H1 (cell line): Measurements from ENCODE around the gene SERPINA1. TPM values are rescaled to one million over a fixed set of nuclear protein-coding genes. Genes with fewer than 3 reads are reported as not detected.
A peak's percentile ranks its signal among the peaks of the same experiment; 100 is the strongest.

ENCODE experiments used
- CTCF ChIA-PET: fragments of 300-600 bp; sonication (Branson Sonifier 250); formaldehyde crosslinking; loops from one replicate; lab custom pipeline; 2021; ENCODE audit not compliant: partially characterized antibody; lab: Charles Lee
- POLR2A ChIA-PET: fragments of 300-600 bp; sonication (Branson Sonifier 250); formaldehyde crosslinking; loops from one replicate; lab custom pipeline; 2021; ENCODE audit warnings: inconsistent platforms; ENCODE audit not compliant: partially characterized antibody; lab: Charles Lee
- DNase-seq, 2 experiments: peaks; one replicate each; pipeline versions ENCODE4 v3.0.0 to v3.0.0-alpha.2; 2010 to 2022; ENCODE audit warnings: low spot score in 2 of 2, low read depth in 1 of 2, mixed read lengths in 1 of 2
- FAIRE-seq: peaks from 2 replicates; lab custom pipeline; 2011; peaks lifted over from hg19 to GRCh38; lab: Jason Lieb, UNC
- H2AFZ ChIP-seq: 2 replicates; pipeline ENCODE4 v1.8.1; 2012; ENCODE audit warnings: low read length, inconsistent platforms
- H2AK5ac ChIP-seq: 2 replicates; pipeline ENCODE4 v1.6.1; 2013; ENCODE audit warnings: low read depth, low read length
- H2BK120ac ChIP-seq: replicated peaks from 2 replicates; pipeline ENCODE3; 2013; ENCODE audit warnings: low read depth, low read length, inconsistent platforms
- H2BK12ac ChIP-seq: 2 replicates; pipeline ENCODE4 v1.6.1; 2013; ENCODE audit warnings: low read depth, low read length
- H2BK15ac ChIP-seq: 2 replicates; pipeline ENCODE4 v1.6.1; 2013; ENCODE audit warnings: low read length
- H2BK20ac ChIP-seq: 2 replicates; pipeline ENCODE4 v1.6.1; 2013; ENCODE audit warnings: low read length
- H2BK5ac ChIP-seq: 2 replicates; pipeline ENCODE4 v1.6.1; 2013; ENCODE audit warnings: low read depth, low read length
- H3K14ac ChIP-seq: 2 replicates; pipeline ENCODE4 v1.6.1; 2013; ENCODE audit warnings: inconsistent platforms; ENCODE audit not compliant: insufficient read length
- H3K18ac ChIP-seq: 2 replicates; pipeline ENCODE4 v1.6.1; 2013; ENCODE audit warnings: low read length; ENCODE audit errors: extremely low read depth
- H3K23ac ChIP-seq: 2 replicates; pipeline ENCODE4 v1.6.1; 2013; ENCODE audit warnings: inconsistent platforms; ENCODE audit not compliant: insufficient read length
- H3K23me2 ChIP-seq: 2 replicates; pipeline ENCODE4 v1.6.1; 2013; ENCODE audit warnings: low read depth, low read length
- H3K27ac ChIP-seq: 2 replicates; pipeline ENCODE4 v1.6.1; 2011; ENCODE audit warnings: low read depth, low read length, inconsistent platforms
- H3K27me3 ChIP-seq, 4 experiments: replicated peaks in 1 of 4; 1 replicate in 1 of 4; 2 replicates in 3 of 4; pipeline versions ENCODE4 v1.6.1 to v1.8.1; 2011 to 2013; ENCODE audit warnings: low read length in 3 of 4, mild to moderate bottlenecking in 3 of 4, inconsistent platforms in 2 of 4, mixed read lengths in 2 of 4, moderate library complexity in 1 of 4; ENCODE audit not compliant: control insufficient read depth in 3 of 4, insufficient read depth in 3 of 4; ENCODE audit errors: extremely low read depth in 1 of 4
- H3K36me3 ChIP-seq, 4 experiments: 2 replicates each; pipeline versions ENCODE4 v1.6.1 to v1.8.1; 2011 to 2013; ENCODE audit warnings: mild to moderate bottlenecking in 4 of 4, low read length in 3 of 4, moderate library complexity in 2 of 4, control low read depth in 1 of 4, inconsistent platforms in 1 of 4; ENCODE audit not compliant: insufficient read depth in 4 of 4, control insufficient read depth in 2 of 4
- H3K4ac ChIP-seq: replicated peaks from 2 replicates; pipeline ENCODE3; 2013; ENCODE audit warnings: low read length, low read depth, mixed read lengths, inconsistent platforms; ENCODE audit not compliant: insufficient read length
- H3K4me1 ChIP-seq, 4 experiments: replicated peaks in 1 of 4; 1 replicate in 1 of 4; 2 replicates in 3 of 4; pipeline versions ENCODE4 v1.6.1 to v1.8.1; 2011 to 2013; ENCODE audit warnings: low read length in 3 of 4, inconsistent platforms in 2 of 4, mixed read lengths in 1 of 4; ENCODE audit not compliant: insufficient read depth in 4 of 4, control insufficient read depth in 3 of 4
- H3K4me2 ChIP-seq, 2 experiments: 2 replicates each; pipeline versions ENCODE4 v1.6.1 to v1.8.1; 2011 to 2013; ENCODE audit warnings: low read depth in 2 of 2, low read length in 2 of 2, control low read depth in 1 of 2, inconsistent platforms in 1 of 2, mild to moderate bottlenecking in 1 of 2; ENCODE audit not compliant: insufficient read depth in 1 of 2
- H3K4me3 ChIP-seq, 4 experiments: fragments of 200-600, 300-600 bp in 1 of 4; sonication (generic), shearing (Covaris generic), sonication (Bioruptor Twin) in 1 of 4; 2 replicates each; pipeline versions ENCODE4 v1.5.1 to v1.8.1; 2011 to 2016; ENCODE audit warnings: low read length in 4 of 4, low read depth in 3 of 4, control low read depth in 2 of 4, inconsistent platforms in 2 of 4, mild to moderate bottlenecking in 2 of 4, mixed read lengths in 1 of 4, moderate library complexity in 1 of 4; ENCODE audit not compliant: insufficient read depth in 2 of 4; ENCODE audit errors: extremely low read depth in 1 of 4
- H3K56ac ChIP-seq: replicated peaks from 2 replicates; pipeline ENCODE3; 2013; ENCODE audit warnings: low read depth, mild to moderate bottlenecking, mixed read lengths, low read length, inconsistent platforms; ENCODE audit not compliant: insufficient read length
- H3K79me1 ChIP-seq: 2 replicates; pipeline ENCODE4 v1.6.1; 2013; ENCODE audit warnings: low read depth, low read length, control low read depth
- H3K79me2 ChIP-seq, 2 experiments: 2 replicates each; pipeline versions ENCODE4 v1.6.1 to v1.8.1; 2012 to 2013; ENCODE audit warnings: low read length in 2 of 2, mild to moderate bottlenecking in 2 of 2, inconsistent platforms in 1 of 2; ENCODE audit not compliant: insufficient read depth in 2 of 2, control insufficient read depth in 1 of 2
- H3K9ac ChIP-seq, 4 experiments: replicated peaks in 1 of 4; 1 replicate in 1 of 4; 2 replicates in 3 of 4; pipeline versions ENCODE4 v1.6.1 to v1.8.1; 2011 to 2013; ENCODE audit warnings: low read depth in 3 of 4, low read length in 3 of 4, control low read depth in 2 of 4, mild to moderate bottlenecking in 2 of 4, moderate library complexity in 2 of 4, inconsistent platforms in 1 of 4; ENCODE audit errors: extremely low read depth in 1 of 4
- H3K9me3 ChIP-seq, 2 experiments: 2 replicates each; pipeline versions ENCODE4 v1.6.1 to v1.8.1; 2012 to 2013; ENCODE audit warnings: mild to moderate bottlenecking in 2 of 2, moderate library complexity in 2 of 2, control low read depth in 1 of 2, inconsistent platforms in 1 of 2, low read depth in 1 of 2, low read length in 1 of 2, mixed read lengths in 1 of 2; ENCODE audit not compliant: insufficient read depth in 2 of 2
- H4K20me1 ChIP-seq, 2 experiments: replicated peaks in 1 of 2; 2 replicates each; pipeline versions ENCODE3 to v1.8.1; 2011 to 2013; ENCODE audit warnings: inconsistent platforms in 2 of 2, low read length in 2 of 2, mild to moderate bottlenecking in 1 of 2; ENCODE audit not compliant: insufficient read depth in 2 of 2, control insufficient read depth in 1 of 2
- H4K5ac ChIP-seq: 2 replicates; pipeline ENCODE4 v1.6.1; 2013; ENCODE audit warnings: low read length, low read depth, mixed read lengths, inconsistent platforms; ENCODE audit not compliant: insufficient read length
- H4K8ac ChIP-seq: 2 replicates; pipeline ENCODE4 v1.8.0; 2013; ENCODE audit warnings: mild to moderate bottlenecking, moderate library complexity, low read length, inconsistent platforms; ENCODE audit not compliant: insufficient read depth; ENCODE audit errors: extremely low read depth
- H4K91ac ChIP-seq: replicated peaks from 2 replicates; pipeline ENCODE3; 2013; ENCODE audit warnings: low read length, mixed read lengths, inconsistent platforms; ENCODE audit not compliant: insufficient read length
- BACH1 ChIP-seq: IDR thresholded peaks from 2 replicates; pipeline ENCODE4 v1.6.1; 2012; ENCODE audit warnings: low read length, improper control_type of control experiment
- EZH2 ChIP-seq: fragments of 200-600 bp; sonication (generic); IDR thresholded peaks from 2 replicates; pipeline ENCODE4 v1.7.1; 2012; ENCODE audit warnings: low read depth, mild to moderate bottlenecking, moderate library complexity, low read length, inconsistent platforms; ENCODE audit not compliant: severe bottlenecking
- MAFK ChIP-seq: IDR thresholded peaks from 2 replicates; pipeline ENCODE4 v1.6.1; 2012; ENCODE audit warnings: low read depth, mild to moderate bottlenecking, improper control_type of control experiment, low read length
- SP4 ChIP-seq: IDR thresholded peaks from 2 replicates; pipeline ENCODE4 v1.6.1; 2012; ENCODE audit warnings: low read length, inconsistent platforms
- polyA plus RNA-seq, 7 experiments: library from polyadenylated mRNA; depleted of rRNA in 3 of 7; stranded (reverse) in 5 of 7; unstranded in 2 of 7; fragments of >200 nt in 5 of 7; fragments of 200-250 nt in 2 of 7; gene quantifications; 1 replicate in 5 of 7; 2 replicates in 1 of 7; 4 replicates in 1 of 7; pipeline versions ENCODE4 v1.2.1 to v1.2.3, GENCODE V29; 2011 to 2013; ENCODE audit warnings: missing spikeins in 2 of 7, mixed read lengths in 2 of 7
- total RNA-seq: library from RNA; stranded (reverse); fragmentation: NEBNext Ultra II Directional; extraction: Animal tissue kit (Norgen Biotek cat#: 25700); gene quantifications from 2 replicates; pipeline ENCODE4 v1.2.1, GENCODE V29; 2021

Gene SERPINA1
- total and polyA plus RNA-seq, 2 of the 8 experiments (the other 6 are each of a cell fraction or from before 2014, with no cell fraction given), result 0.08 TPM; not detected in 1

DNA sequence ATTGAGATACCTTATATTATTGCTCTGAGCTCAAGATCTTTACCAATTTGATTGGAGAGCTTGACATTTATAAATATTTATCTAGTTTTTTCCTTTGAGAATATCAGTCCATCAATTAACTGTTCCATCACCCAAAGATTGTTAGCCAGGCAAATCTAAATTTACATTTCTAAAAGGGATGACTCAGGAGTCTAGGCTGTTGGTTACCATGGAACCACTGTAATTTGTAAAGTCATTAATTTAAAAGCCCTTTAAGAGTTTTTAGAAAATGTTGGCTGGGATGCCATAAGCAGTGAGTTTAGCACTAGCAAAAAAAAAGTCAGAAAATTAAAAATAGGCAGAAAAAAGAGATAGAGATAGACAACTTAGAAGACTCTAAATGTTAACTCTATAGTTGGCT is 19.5 kb upstream of the SERPINA1 start:
- H2AK5ac ChIP-seq, result no peak overlapping the region
- DNase-seq, result no peak
- H3K9me3 ChIP-seq, result peaks cover 9 to 11% of the 10 kb centered on the region in 2 experiments; a peak in 3 of 4 replicates
- H3K27me3 ChIP-seq, result no peaks in the 10 kb centered on the region
- H3K4me1 ChIP-seq, result peaks cover 0 to 7% (median 0%) of the 10 kb centered on the region in 4 experiments; a peak in 1 of 7 replicates
- H3K27ac ChIP-seq, result no peak overlapping the region
- H2BK20ac ChIP-seq, result no peak overlapping the region
- no peak overlapping the region for H3K14ac ChIP-seq
- CTCF ChIA-PET, result interaction anchor here (0.8 to 1.7 kb wide), 6 partner anchors 12 to 53 kb away, joined by 3 to 10 read pairs (median 4); no protein-coding TSS in a partner anchor
- H4K91ac ChIP-seq, result no peak overlapping the region
- H3K79me1 ChIP-seq, result no peaks in the 10 kb centered on the region
- no peaks in the 10 kb centered on the region for H3K79me2 ChIP-seq
- H3K4me2 ChIP-seq, result no peak overlapping the region
- H3K9ac ChIP-seq, result no peak overlapping the region
- no peak overlapping the region for H3K18ac ChIP-seq
- no peak overlapping the region for H4K8ac ChIP-seq
- peak overlapping the region; percentile 44 for H4K5ac ChIP-seq
- no peak overlapping the region for H2BK15ac ChIP-seq
- no peak overlapping the region for H3K4me3 ChIP-seq
- no peak overlapping the region for H3K56ac ChIP-seq
- no peak overlapping the region for H2BK12ac ChIP-seq
- POLR2A ChIA-PET, result no interaction called here
- H2BK5ac ChIP-seq, result no peak overlapping the region
- TF ChIP-seq EZH2 (no peak), BACH1 (peak; percentile 61; the same call in 1 of the 2 replicates), MAFK (peak; percentile 65), SP4 (no peak)
- no peak for FAIRE-seq
- H3K23me2 ChIP-seq, result no peaks in the 10 kb centered on the region
- H3K4ac ChIP-seq, result no peak overlapping the region
- no peak overlapping the region for H2BK120ac ChIP-seq
- H3K23ac ChIP-seq, result no peak overlapping the region
- no peak overlapping the region for H2AFZ ChIP-seq
- H4K20me1 ChIP-seq, result no peaks in the 10 kb centered on the region
- peaks cover 0 to 9% (median 2%) of the 10 kb centered on the region in 4 experiments; a peak in 2 of 8 replicates for H3K36me3 ChIP-seq
